Tibial nerve (tissue), 4 donors: ENCODE measurements around the gene GBGT1. TPM values are rescaled to one million over a fixed set of nuclear protein-coding genes. Genes with fewer than 3 reads are reported as not detected.
"Not testable (repeated sequence)": the region's sequence is repeated elsewhere in the genome, so short reads cannot be mapped to it uniquely, and the experiment has no call there.

Experiments
- DNase-seq, 2 donors: peaks; one replicate each; pipeline ENCODE4 v3.0.0-alpha.2; 2019; ENCODE audit warnings: low spot score in 2 of 2
- H3K27ac ChIP-seq, 4 donors: fragments of 200-600 bp; sonication (generic) in 3 of 4; one replicate each; pipeline ENCODE4 v1.5.1; 2017 to 2019; ENCODE audit warnings: mild to moderate bottlenecking in 1 of 4
- H3K27me3 ChIP-seq, 2 donors: fragments of 200-600 bp; sonication (generic) in 1 of 2; one replicate each; pipeline versions ENCODE4 v1.5.1 to v1.6.0; 2017 to 2019
- H3K36me3 ChIP-seq, 3 donors: fragments of 200-600 bp; sonication (generic); one replicate each; pipeline ENCODE4 v1.5.1; 2018 to 2019
- H3K4me1 ChIP-seq, 4 donors: fragments of 200-600 bp; sonication (generic) in 3 of 4; one replicate each; pipeline ENCODE4 v1.5.1; 2017 to 2019
- H3K4me3 ChIP-seq, 4 donors: fragments of 200-600 bp; sonication (generic) in 3 of 4; one replicate each; pipeline ENCODE4 v1.5.1; 2017 to 2019; ENCODE audit warnings: mild to moderate bottlenecking in 1 of 4, moderate library complexity in 1 of 4
- H3K9me3 ChIP-seq, 4 donors: fragments of 200-600 bp; sonication (generic) in 3 of 4; one replicate each; pipeline ENCODE4 v1.5.1; 2017 to 2019
- EP300 ChIP-seq, 2 donors: sonication (generic); formaldehyde crosslinking; IDR thresholded peaks; one replicate each; pipeline ENCODE4 v1.6.1; 2017; ENCODE audit warnings: antibody characterized with exemption in 2 of 2, mild to moderate bottlenecking in 1 of 2
- POLR2A ChIP-seq, 2 donors: fragments of 450-650 bp; IDR thresholded peaks; one replicate each; pipeline ENCODE4 v1.6.1; 2017; ENCODE audit warnings: antibody characterized with exemption in 2 of 2, mild to moderate bottlenecking in 2 of 2, moderate library complexity in 2 of 2
- WGBS, 2 donors: methylation state at CpG; one replicate each; pipeline ENCODE4 v1.1.5; 2018; 5-methylcytosine and 5-hydroxymethylcytosine counted together
- total RNA-seq, 4 donors: library from RNA; depleted of rRNA; stranded (reverse); fragments of >200 nt; gene quantifications; one replicate each; pipeline ENCODE4 v1.1.0, GENCODE V29; 2016
- TF ChIP-seq, protein P1 (sequence below), 5 experiments: fragments of 200-600 bp in 3 of 5; fragments of 450-650 bp in 2 of 5; sonication (generic) in 3 of 5; IDR thresholded peaks; one replicate each; pipeline ENCODE4 v1.5.1; 2016 to 2019; ENCODE audit warnings: antibody characterized with exemption in 5 of 5, mild to moderate bottlenecking in 3 of 5, moderate library complexity in 2 of 5

The GBGT1 gene
- total RNA-seq, 4 donors from 2014 or later: 15.3 to 63.3 (median 36.8) TPM

DNA sequence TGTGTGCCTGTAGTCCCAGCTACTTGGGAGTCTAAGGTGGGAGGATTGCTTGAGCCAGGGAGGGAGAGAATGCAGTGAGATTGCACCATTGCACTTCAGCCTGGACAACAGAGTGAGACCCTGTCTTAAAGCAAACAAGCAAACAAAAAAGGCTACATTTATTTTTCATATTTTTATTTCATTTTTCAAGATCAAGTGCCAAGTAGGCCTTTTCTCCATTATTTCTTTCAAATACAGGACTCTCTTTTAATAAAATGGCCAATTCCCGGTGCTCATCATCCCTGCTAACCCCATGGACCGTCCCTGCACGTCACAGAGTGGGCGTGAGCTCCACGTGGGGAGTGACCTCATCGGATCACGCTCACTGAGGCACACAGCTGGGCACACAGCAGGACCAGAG is 9.3 kb upstream of the GBGT1 start:
- DNase-seq: no peak

DNA sequence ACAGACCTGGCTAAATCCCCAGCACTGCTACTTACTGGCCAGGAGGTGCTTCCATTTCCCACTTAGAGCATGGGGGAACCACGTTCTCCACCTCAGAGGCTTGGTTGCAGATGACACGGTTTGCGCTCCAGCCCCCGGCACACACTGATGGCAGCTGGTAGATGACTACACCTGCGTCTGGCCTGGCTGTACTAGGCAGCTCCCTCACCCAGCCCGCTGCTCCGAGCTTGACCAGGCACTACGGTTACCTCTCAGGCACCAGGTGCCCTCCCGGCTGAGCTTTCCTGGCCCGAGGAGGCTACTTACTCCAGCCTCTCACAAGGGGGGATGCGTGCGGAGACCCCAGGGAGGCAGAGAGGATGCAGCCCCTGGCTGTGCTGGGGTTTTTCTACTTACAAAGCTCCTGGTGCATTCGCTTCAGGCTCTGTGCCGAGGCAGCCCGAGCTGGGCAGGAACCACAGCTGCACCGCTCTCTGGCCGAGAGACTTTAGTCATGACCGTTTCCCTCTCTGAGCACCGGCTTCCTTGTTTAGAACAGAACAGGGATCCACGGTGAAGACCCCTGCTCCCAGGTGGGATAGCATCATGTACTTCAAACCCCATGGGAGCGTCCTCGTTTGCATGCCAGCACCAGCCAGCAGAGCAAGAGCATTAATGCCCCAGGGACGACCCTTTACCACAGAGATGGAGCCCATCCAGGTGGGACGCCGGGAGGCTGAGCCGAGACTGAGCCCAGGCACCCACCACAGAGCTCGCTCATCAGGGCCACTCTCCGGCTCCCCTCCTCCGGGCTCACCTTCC is 7.6 kb upstream of the GBGT1 start:
- Histone ChIP-seq H3K36me3 (no peaks in the 10 kb centered on the region), H3K27me3 (peaks cover 0 to 4% of the 10 kb centered on the region in 2 donors), H3K4me1 (no peaks in the 10 kb centered on the region), H3K27ac (no peak overlapping the region), H3K9me3 (no peaks in the 10 kb centered on the region), H3K4me3 (no peak overlapping the region)
- 77 to 79% methylated on average over 28 of the region's 29 CpGs for WGBS, 2 donors
- TF ChIP-seq, protein P1, sequence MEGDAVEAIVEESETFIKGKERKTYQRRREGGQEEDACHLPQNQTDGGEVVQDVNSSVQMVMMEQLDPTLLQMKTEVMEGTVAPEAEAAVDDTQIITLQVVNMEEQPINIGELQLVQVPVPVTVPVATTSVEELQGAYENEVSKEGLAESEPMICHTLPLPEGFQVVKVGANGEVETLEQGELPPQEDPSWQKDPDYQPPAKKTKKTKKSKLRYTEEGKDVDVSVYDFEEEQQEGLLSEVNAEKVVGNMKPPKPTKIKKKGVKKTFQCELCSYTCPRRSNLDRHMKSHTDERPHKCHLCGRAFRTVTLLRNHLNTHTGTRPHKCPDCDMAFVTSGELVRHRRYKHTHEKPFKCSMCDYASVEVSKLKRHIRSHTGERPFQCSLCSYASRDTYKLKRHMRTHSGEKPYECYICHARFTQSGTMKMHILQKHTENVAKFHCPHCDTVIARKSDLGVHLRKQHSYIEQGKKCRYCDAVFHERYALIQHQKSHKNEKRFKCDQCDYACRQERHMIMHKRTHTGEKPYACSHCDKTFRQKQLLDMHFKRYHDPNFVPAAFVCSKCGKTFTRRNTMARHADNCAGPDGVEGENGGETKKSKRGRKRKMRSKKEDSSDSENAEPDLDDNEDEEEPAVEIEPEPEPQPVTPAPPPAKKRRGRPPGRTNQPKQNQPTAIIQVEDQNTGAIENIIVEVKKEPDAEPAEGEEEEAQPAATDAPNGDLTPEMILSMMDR (IDR thresholded peaks at IDR 0.05): no peak
- TF ChIP-seq EP300 (IDR thresholded peaks at IDR 0.05) (no peak), POLR2A (IDR thresholded peaks at IDR 0.05) (no peak)
- DNase-seq: no peak

More for the DNA sequence above, 9.3 kb upstream of the GBGT1 start:
- Histone ChIP-seq H3K4me3 (no peak overlapping the region), H3K27ac (no peak overlapping the region), H3K36me3 (no peaks in the 10 kb centered on the region), H3K27me3 (peaks cover 0 to 4% of the 10 kb centered on the region in 2 donors), H3K4me1 (no peaks in the 10 kb centered on the region), H3K9me3 (no peaks in the 10 kb centered on the region)
- TF ChIP-seq EP300 (IDR thresholded peaks at IDR 0.05) (no peak), POLR2A (IDR thresholded peaks at IDR 0.05) (no peak)
- TF ChIP-seq, protein P1 (IDR thresholded peaks at IDR 0.05): no peak
- 69 to 72% methylated on average over 7 of the region's 7 CpGs for WGBS, 2 donors

DNA sequence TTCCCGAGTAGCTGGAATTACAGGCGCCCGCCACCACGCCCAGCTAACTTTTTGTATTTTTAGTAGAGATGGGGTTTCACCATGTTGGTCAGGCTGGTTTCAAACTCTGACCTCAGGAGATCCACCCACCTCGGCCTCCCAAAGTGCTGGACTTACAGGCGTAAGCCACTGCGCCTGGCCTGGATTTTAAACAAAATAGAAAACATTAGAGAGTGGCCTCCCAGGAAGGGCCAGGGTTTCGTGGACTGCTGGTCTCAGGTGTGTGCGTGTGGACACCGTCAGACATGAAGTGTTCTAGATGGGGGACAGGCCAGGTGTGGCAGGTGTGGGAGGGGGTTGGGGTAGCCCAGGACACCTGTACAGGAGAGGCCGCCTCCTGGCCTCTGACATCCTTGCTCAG is 7.0 kb upstream of the GBGT1 start:
- 93 to 96% methylated on average over 11 of the region's 11 CpGs for WGBS, 2 donors

DNA sequence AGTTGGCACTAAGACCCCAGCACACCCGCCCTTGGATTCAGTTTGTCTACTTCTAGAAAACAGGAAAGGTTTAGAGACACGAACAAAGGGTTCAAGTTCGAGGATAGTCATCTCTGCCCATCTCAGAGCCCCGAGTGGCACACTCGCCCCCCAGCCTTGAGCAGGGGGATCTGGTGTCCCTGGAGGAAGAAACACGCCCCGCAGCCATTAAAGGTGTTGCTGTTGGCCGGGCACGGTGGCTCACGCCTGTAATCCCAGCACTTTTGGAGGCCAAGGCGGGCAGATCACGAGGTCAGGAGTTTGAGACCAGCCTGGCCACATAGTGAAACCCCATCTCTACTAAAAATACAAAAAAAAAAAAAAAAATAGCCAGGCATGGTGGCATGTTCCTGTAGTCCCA is 6.0 kb upstream of the GBGT1 start:
- not testable (repeated sequence) for DNase-seq, H3K36me3 ChIP-seq, H3K4me3 ChIP-seq, H3K27ac ChIP-seq, H3K9me3 ChIP-seq, H3K4me1 ChIP-seq, H3K27me3 ChIP-seq
- 88 to 94% methylated on average over 12 of the region's 12 CpGs for WGBS, 2 donors

More for the DNA sequence above, 7.0 kb upstream of the GBGT1 start:
- TF ChIP-seq EP300 (IDR thresholded peaks at IDR 0.05): no peak
- no peak for TF ChIP-seq POLR2A (IDR thresholded peaks at IDR 0.05)
- Histone ChIP-seq H3K4me3 (no peak overlapping the region), H3K36me3 (no peaks in the 10 kb centered on the region), H3K27ac (no peak overlapping the region), H3K4me1 (no peaks in the 10 kb centered on the region), H3K9me3 (no peaks in the 10 kb centered on the region), H3K27me3 (peaks cover 0 to 4% of the 10 kb centered on the region in 2 donors)
- no peak for DNase-seq

DNA sequence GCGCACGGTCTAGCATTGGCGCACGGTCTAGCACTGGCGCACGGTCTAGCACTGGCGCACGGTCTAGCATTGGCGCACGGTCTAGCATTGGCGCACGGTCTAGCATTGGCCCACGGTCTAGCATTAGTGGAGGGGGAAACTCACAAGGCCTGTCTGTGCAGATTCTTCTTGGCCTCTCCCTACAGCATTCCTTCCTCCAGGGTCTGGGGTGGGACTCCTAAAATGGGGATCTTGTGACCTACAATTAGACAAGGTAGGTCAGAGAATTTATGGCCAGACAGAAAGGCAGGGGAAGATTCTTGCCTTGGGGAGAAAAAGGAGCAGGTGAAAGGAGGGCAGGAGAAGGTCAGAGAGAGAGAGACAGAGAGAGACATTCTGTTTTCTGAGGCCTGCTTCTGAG is 5.4 kb upstream of the GBGT1 start:
- TF ChIP-seq EP300 (IDR thresholded peaks at IDR 0.05) (no peak), POLR2A (IDR thresholded peaks at IDR 0.05) (no peak)
- TF ChIP-seq, protein P1 (IDR thresholded peaks at IDR 0.05): no peak
- H3K36me3 ChIP-seq: no peaks in the 10 kb centered on the region
- peaks cover 0 to 4% of the 10 kb centered on the region in 2 donors for H3K27me3 ChIP-seq
- no peaks in the 10 kb centered on the region for H3K9me3 ChIP-seq
- DNase-seq: no peak
- no peak overlapping the region for H3K4me3 ChIP-seq
- H3K4me1 ChIP-seq: peaks cover 0 to 6% (median 3%) of the 10 kb centered on the region in 4 donors
- no peak overlapping the region for H3K27ac ChIP-seq
- WGBS, 2 donors: 92 to 95% methylated on average over 13 of the region's 13 CpGs

DNA sequence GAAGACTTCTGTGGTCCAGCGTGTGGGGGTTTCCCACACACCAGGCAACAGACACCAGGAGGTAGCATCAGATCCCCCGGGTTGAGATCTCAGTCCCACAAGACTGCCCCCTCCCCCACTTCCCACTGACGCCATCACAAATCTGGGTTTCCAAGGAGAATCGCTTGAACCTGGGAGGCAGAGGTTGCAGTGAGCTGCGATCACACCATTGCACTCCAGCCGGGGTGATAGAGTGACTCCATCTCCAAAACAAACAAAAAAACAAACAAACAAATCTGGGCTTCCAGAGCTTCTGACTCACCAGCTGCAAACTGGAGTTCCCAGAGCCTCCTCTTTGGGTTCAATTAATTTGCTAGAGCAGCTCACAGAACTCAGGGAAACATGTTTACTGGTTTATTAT is 4.7 kb upstream of the GBGT1 start:
- Histone ChIP-seq H3K27me3 (peaks cover 0 to 4% of the 10 kb centered on the region in 2 donors), H3K9me3 (no peaks in the 10 kb centered on the region), H3K36me3 (no peaks in the 10 kb centered on the region), H3K27ac (no peak overlapping the region), H3K4me1 (peaks cover 0 to 12% (median 5%) of the 10 kb centered on the region in 4 donors), H3K4me3 (no peak overlapping the region)
- no peak for DNase-seq
- 28 to 61% methylated on average over 6 of the region's 6 CpGs for WGBS, 2 donors
- no peak for TF ChIP-seq EP300 (IDR thresholded peaks at IDR 0.05)
- TF ChIP-seq, protein P1 (IDR thresholded peaks at IDR 0.05): no peak
- no peak for TF ChIP-seq POLR2A (IDR thresholded peaks at IDR 0.05)
